Muscle of leg (tissue), 11 donors: ENCODE measurements around the gene CENPP. TPM values are rescaled to one million over a fixed set of nuclear protein-coding genes. Genes with fewer than 3 reads are reported as not detected.
A peak's percentile ranks its signal among the peaks of the same experiment; 100 is the strongest.

Source experiments
- DNase-seq: peaks from one replicate; pipeline ENCODE4 v3.0.0; 2013
- H3K27ac ChIP-seq: one replicate; pipeline ENCODE4 v1.5.1; 2013; ENCODE audit warnings: mild to moderate bottlenecking, low read length, control low read depth
- H3K27me3 ChIP-seq: one replicate; pipeline ENCODE4 v1.6.1; 2013; ENCODE audit warnings: low read length; ENCODE audit not compliant: control insufficient read depth, insufficient read depth
- H3K36me3 ChIP-seq: one replicate; pipeline ENCODE4 v1.6.1; 2013; ENCODE audit warnings: low read length; ENCODE audit not compliant: control insufficient read depth, insufficient read depth
- H3K4me1 ChIP-seq: one replicate; pipeline ENCODE4 v1.6.1; 2013; ENCODE audit warnings: low read length; ENCODE audit not compliant: control insufficient read depth, insufficient read depth
- H3K4me3 ChIP-seq: one replicate; pipeline ENCODE4 v1.5.1; 2013; ENCODE audit warnings: low read length, control low read depth
- H3K9me3 ChIP-seq: replicated peaks from 2 replicates; pipeline ENCODE4 v1.6.1; 2013; ENCODE audit warnings: low read depth, low read length; ENCODE audit not compliant: control insufficient read depth
- WGBS: methylation state at CpG from one replicate; pipeline ENCODE4 v1.1.5; 2013; ENCODE audit warnings: missing lambda C conversion rate; ENCODE audit not compliant: insufficient coverage; 5-methylcytosine and 5-hydroxymethylcytosine counted together
- polyA plus RNA-seq, 8 donors: library from polyadenylated mRNA; unstranded; fragments of 120-200 nt; gene quantifications; one replicate each; pipeline versions ENCODE4 v1.2.1 to v1.2.3, GENCODE V29; 2013; ENCODE audit warnings: inconsistent platforms in 1 of 8, low replicate concordance in 1 of 8; ENCODE audit not compliant: insufficient read length in 8 of 8, insufficient read depth in 1 of 8
- total RNA-seq: library from RNA; stranded (reverse); fragments of 120-200 nt; gene quantifications from one replicate; pipeline ENCODE4 v1.2.4, GENCODE V29; 2013

Gene CENPP
- total and polyA plus RNA-seq, 9 donors, result 3.6 to 6.4 (median 5.5) TPM

GRCh38 chr9:92293075-92293354, 32.7 kb upstream of the CENPP start:
- WGBS, result no CpG with 5 or more reads among the region's 5 CpGs
- peaks cover 15% of the 10 kb centered on the region for H3K4me1 ChIP-seq

DNA sequence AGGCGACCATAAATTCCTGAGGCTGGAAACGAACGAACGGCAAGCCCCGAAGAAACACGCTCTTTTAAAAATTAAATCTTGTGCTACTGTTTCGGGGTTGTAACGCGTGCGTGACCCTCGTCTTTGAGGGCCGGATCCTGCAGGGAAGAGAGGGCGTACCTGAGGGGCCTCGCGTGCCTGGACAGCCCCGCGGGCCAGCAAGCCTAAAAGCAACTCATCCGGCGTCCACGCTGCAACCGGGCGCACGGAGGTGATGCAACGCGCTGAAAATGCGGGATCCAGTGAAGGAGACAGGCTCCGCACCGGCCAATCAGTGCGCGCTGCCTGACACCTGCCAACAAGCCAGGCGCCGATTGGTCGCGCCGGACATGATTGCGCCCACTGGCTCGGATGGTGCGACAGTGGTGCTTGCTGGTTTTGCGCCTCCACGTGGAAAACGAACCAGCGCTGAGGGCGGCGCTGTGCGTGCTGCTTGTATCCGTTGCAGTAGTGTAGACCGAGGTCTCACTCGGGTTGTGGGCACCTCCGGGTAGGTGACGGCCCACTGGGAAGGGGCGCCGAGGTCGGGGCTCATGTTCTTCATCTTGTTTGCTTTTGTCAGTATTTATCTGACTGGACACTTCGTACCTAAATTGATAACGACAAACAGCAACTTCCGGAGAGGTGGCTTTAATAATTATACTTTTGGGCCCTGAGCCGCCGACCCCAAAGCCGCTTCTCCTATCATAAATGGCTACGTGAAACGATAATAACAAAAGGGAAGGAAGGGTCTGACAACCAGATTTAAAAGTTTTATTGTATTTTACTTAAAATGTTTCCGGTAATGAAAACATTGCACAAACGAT, 32.1 kb upstream of the CENPP start, which contains the start of gene IARS1:
Gene IARS1 (minus strand): TSS at position 246 of the 845 bp plus-strand sequence. CDS start 4,278 bp downstream, outside the sequence.
- peak; percentile 99 for DNase-seq
- Histone ChIP-seq H3K27me3 (no peaks in the 10 kb centered on the region), H3K27ac (peak within 1 kb of the TSS; percentile 88), H3K4me1 (peaks cover 15% of the 10 kb centered on the region), H3K36me3 (peaks cover 8% of the 10 kb centered on the region), H3K4me3 (peak within 1 kb of the TSS; percentile 69), H3K9me3 (no peaks in the 10 kb centered on the region)
- WGBS, result under 1% methylated on average over 45 of the region's 63 CpGs

More at GRCh38 chr9:92293075-92293354, 32.7 kb upstream of the CENPP start:
- Histone ChIP-seq H3K4me3 (peak overlapping the region; percentile 69), H3K36me3 (peaks cover 6% of the 10 kb centered on the region), H3K27me3 (no peaks in the 10 kb centered on the region), H3K27ac (no peak overlapping the region), H3K9me3 (no peaks in the 10 kb centered on the region)
- DNase-seq, result no peak

GRCh38 chr9:92294297-92294676, 31.5 kb upstream of the CENPP start:
- 8% methylated on average over 13 of the region's 13 CpGs for whole genome bisulfite sequencing

DNA sequence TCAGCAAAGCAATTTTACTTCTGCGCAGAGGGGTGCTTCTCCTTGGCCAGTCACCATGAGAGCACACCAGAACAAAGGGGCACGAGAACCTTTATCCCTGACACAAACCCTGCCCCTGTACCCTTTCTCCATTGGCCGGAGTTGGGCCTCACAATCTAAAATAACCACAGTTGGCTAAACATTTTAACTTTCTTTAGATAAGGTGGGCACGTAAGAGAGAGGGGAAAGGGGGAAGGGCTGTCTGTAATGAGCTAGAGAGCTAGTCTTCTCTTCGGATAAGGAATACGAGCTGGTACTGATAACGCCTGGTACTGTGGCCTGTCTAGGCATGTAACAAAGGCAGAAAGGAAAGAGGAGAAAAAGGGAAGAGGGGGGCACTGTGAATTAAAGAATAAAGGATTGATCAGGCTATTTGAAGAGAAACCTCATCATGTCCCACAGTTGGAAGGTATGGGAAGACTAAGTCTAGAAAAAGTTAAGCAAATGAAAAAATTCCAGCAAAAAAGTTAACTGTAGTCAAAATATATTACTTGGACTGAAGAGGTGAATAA, 30.4 kb upstream of the CENPP start:
- no peak for DNase-seq
- H3K36me3 ChIP-seq, result peaks cover 14% of the 10 kb centered on the region
- H3K4me1 ChIP-seq, result peaks cover 15% of the 10 kb centered on the region
- H3K27me3 ChIP-seq, result no peaks in the 10 kb centered on the region
- H3K4me3 ChIP-seq, result no peak overlapping the region
- H3K9me3 ChIP-seq, result no peaks in the 10 kb centered on the region
- H3K27ac ChIP-seq, result no peak overlapping the region
- 79% methylated on average over 4 of the region's 7 CpGs for WGBS

More at GRCh38 chr9:92294297-92294676, 31.5 kb upstream of the CENPP start:
- Histone ChIP-seq H3K4me3 (peak overlapping the region; percentile 69), H3K4me1 (peaks cover 15% of the 10 kb centered on the region), H3K27me3 (no peaks in the 10 kb centered on the region), H3K36me3 (peaks cover 11% of the 10 kb centered on the region), H3K9me3 (no peaks in the 10 kb centered on the region), H3K27ac (peak overlapping the region; percentile 88)
- DNase-seq, result peak; percentile 22

DNA sequence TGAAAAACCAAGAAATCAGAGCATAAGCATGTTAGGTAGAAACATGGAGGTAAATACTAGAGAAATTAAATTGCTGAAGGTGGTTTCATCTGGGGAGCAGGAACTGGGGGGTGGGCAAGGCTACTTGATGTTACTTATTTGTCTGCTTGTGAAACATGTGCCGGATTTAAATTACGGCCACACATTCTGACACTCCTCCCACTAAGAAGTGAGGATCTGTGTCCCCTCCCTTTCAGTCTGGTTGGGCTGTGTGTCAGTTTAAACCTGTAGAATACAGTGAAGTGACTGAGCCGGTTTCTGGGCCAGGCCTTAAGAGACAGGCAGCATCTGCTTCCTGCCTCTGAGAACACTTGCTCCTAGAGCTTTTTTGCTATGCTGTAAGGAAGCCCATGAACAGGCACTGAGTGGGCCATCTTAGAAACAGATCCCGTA, 29.9 kb upstream of the CENPP start:
- H3K4me3 ChIP-seq, result no peak overlapping the region
- no peak for DNase-seq
- 20% methylated on average over 1 of the region's 4 CpGs for WGBS
- no peaks in the 10 kb centered on the region for H3K9me3 ChIP-seq
- H3K27ac ChIP-seq, result no peak overlapping the region
- peaks cover 15% of the 10 kb centered on the region for H3K4me1 ChIP-seq
- H3K36me3 ChIP-seq, result peaks cover 16% of the 10 kb centered on the region
- no peaks in the 10 kb centered on the region for H3K27me3 ChIP-seq

- WGBS, result 100% methylated on average over 1 of the region's 3 CpGs
- Histone ChIP-seq H3K27me3 (no peaks in the 10 kb centered on the region), H3K27ac (no peak overlapping the region), H3K36me3 (peaks cover 21% of the 10 kb centered on the region), H3K4me1 (peaks cover 5% of the 10 kb centered on the region), H3K9me3 (no peaks in the 10 kb centered on the region), H3K4me3 (no peak overlapping the region)
- DNase-seq, result no peak
Observed at GRCh38 chr9:92297611-92298010, 28.1 kb upstream of the CENPP start.

GRCh38 chr9:92298036-92298435, 27.7 kb upstream of the CENPP start:
- WGBS, result no CpG with 5 or more reads among the region's 3 CpGs
- H3K9me3 ChIP-seq, result no peaks in the 10 kb centered on the region
- peaks cover 5% of the 10 kb centered on the region for H3K4me1 ChIP-seq
- H3K27ac ChIP-seq, result no peak overlapping the region
- H3K4me3 ChIP-seq, result no peak overlapping the region
- no peaks in the 10 kb centered on the region for H3K27me3 ChIP-seq
- DNase-seq, result no peak
- peaks cover 23% of the 10 kb centered on the region for H3K36me3 ChIP-seq

DNA sequence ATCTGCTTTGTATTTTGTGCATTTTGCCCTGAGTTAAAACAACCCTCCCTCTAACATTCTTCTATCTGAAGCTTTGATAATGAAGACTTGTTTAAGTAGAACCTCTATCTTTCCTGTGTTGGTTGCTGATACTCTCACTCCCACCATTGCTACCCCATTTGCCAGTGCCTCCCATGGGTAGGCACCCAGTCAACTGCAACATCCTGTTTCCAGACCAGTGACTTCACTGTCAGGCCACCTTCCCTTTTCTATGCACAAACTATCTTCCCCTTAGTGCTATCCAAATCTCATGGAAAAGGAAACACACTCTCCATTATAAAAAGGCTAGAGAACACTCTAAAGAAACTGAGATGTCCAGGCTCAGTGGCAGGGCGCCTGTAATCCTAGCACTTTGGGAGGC, 26.6 kb upstream of the CENPP start:
- Histone ChIP-seq H3K9me3 (no peaks in the 10 kb centered on the region), H3K27ac (no peak overlapping the region), H3K4me3 (no peak overlapping the region), H3K36me3 (peaks cover 30% of the 10 kb centered on the region), H3K4me1 (peaks cover 5% of the 10 kb centered on the region), H3K27me3 (no peaks in the 10 kb centered on the region)
- no CpG with 5 or more reads among the region's 1 CpG for WGBS
- no peak for DNase-seq

DNA sequence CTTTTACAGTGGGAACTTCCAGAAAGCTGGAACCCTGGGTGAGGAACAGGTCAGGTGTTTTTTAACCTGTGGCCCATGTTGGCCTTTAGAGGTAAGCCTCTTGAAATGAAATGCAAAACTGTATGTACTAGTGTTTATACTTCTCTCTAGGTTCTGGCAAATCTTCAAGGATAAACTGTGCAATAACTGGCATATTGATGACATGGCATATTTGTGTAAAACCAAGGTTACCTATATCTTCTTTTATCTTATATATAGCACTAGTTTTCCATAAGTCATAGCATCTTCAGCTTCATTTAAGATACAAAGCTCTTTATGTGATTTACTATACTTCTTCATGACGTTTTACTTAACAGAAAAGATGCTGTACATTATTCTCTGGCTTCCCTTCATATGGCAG, 24.8 kb upstream of the CENPP start:
- Histone ChIP-seq H3K27ac (no peak overlapping the region), H3K4me3 (no peak overlapping the region), H3K27me3 (no peaks in the 10 kb centered on the region), H3K4me1 (no peaks in the 10 kb centered on the region), H3K9me3 (no peaks in the 10 kb centered on the region), H3K36me3 (peaks cover 40% of the 10 kb centered on the region)
- no CpG with 5 or more reads among the region's 1 CpG for WGBS
- no peak for DNase-seq

GRCh38 chr9:92308893-92309292, 16.9 kb upstream of the CENPP start:
- no peak for DNase-seq
- peaks cover 47% of the 10 kb centered on the region for H3K36me3 ChIP-seq
- no peak overlapping the region for H3K4me3 ChIP-seq
- H3K9me3 ChIP-seq, result no peaks in the 10 kb centered on the region
- H3K27me3 ChIP-seq, result no peaks in the 10 kb centered on the region
- no peaks in the 10 kb centered on the region for H3K4me1 ChIP-seq
- H3K27ac ChIP-seq, result no peak overlapping the region
